ENCODE measurements around the gene NUP50.
A peak's percentile ranks its signal among the peaks of the same experiment; 100 is the strongest.

The NUP50 gene

GRCh38 chr22:45221201-45221600 is 57.5 kb downstream of the NUP50 start:
- peaks cover 0 to 23% (median 3%) of the 10 kb centered on the region in 11 experiments; a peak in 8 of 22 replicates for H3K36me3 ChIP-seq
- no peak overlapping the region for H3K4me3 ChIP-seq
- H4K20me1 ChIP-seq = peaks cover 59 to 100% (median 88%) of the 10 kb centered on the region in 11 experiments; a peak in 21 of 22 replicates
- H3K4me2 ChIP-seq = peak overlapping the region; percentile 9 to 87 (median 41); a peak in 17 of 22 replicates
- peaks cover 73 to 88% (median 81%) of the 10 kb centered on the region in 10 experiments for H3K4me1 ChIP-seq
- no peak overlapping the region for H3K27ac ChIP-seq
- H3K27me3 ChIP-seq = no peaks in the 10 kb centered on the region
- H3K9me3 ChIP-seq (replicated peaks in 1 of 11) = no peaks in the 10 kb centered on the region
- no peak overlapping the region for H3K9ac ChIP-seq
- TF ChIP-seq Cebpa-rat (IDR thresholded peaks at IDR 0.05) = no peak

- peaks cover 58 to 100% (median 84%) of the 10 kb centered on the region in 11 experiments; a peak in 21 of 22 replicates for H4K20me1 ChIP-seq
- peaks cover 86 to 99% (median 91%) of the 10 kb centered on the region in 10 experiments for H3K4me1 ChIP-seq
- no peaks in the 10 kb centered on the region for H3K27me3 ChIP-seq
- TF ChIP-seq Cebpa-rat (IDR thresholded peaks at IDR 0.05) = no peak
- no peak overlapping the region for H3K4me3 ChIP-seq
- H3K9ac ChIP-seq = no peak overlapping the region
- peak overlapping the region in 10 of 11 experiments; percentile 26 to 91 (median 44); a peak in 18 of 22 replicates for H3K4me2 ChIP-seq
- H3K36me3 ChIP-seq = peaks cover 0 to 20% (median 5%) of the 10 kb centered on the region in 11 experiments; a peak in 10 of 22 replicates
- H3K9me3 ChIP-seq (replicated peaks in 1 of 11) = no peaks in the 10 kb centered on the region
- peak overlapping the region in 7 of 11 experiments; percentile 14 to 77 (median 66); a peak in 6 of 22 replicates for H3K27ac ChIP-seq
These were observed 59.8 kb downstream of the NUP50 start for GRCh38 chr22:45223304-45224117.

GRCh38 chr22:45224331-45224730 is 60.6 kb downstream of the NUP50 start:
- Histone ChIP-seq H3K9ac (peak overlapping the region in 7 of 11 experiments; percentile 13 to 70 (median 37); a peak in 5 of 22 replicates), H3K4me2 (peak overlapping the region in 9 of 11 experiments; percentile 60 to 91 (median 83); a peak in 14 of 22 replicates), H3K9me3 (replicated peaks in 1 of 11) (no peaks in the 10 kb centered on the region), H3K4me1 (peaks cover 80 to 96% (median 84%) of the 10 kb centered on the region in 10 experiments), H3K27ac (peak overlapping the region in 10 of 11 experiments; percentile 66 to 79 (median 76); a peak in 18 of 22 replicates), H4K20me1 (peaks cover 52 to 93% (median 77%) of the 10 kb centered on the region in 11 experiments; a peak in 17 of 22 replicates), H3K4me3 (no peak overlapping the region), H3K27me3 (no peaks in the 10 kb centered on the region), H3K36me3 (peaks cover 0 to 20% (median 5%) of the 10 kb centered on the region in 11 experiments; a peak in 10 of 22 replicates)
- TF ChIP-seq Cebpa-rat (IDR thresholded peaks at IDR 0.05) = no peak

- no peak for TF ChIP-seq Cebpa-rat (IDR thresholded peaks at IDR 0.05)
- H3K27me3 ChIP-seq = no peaks in the 10 kb centered on the region
- H3K36me3 ChIP-seq = peaks cover 0 to 20% (median 5%) of the 10 kb centered on the region in 11 experiments; a peak in 9 of 22 replicates
- peaks cover 52 to 93% (median 73%) of the 10 kb centered on the region in 11 experiments; a peak in 17 of 22 replicates for H4K20me1 ChIP-seq
- H3K9me3 ChIP-seq (replicated peaks in 1 of 11) = no peaks in the 10 kb centered on the region
- peaks cover 83 to 98% (median 87%) of the 10 kb centered on the region in 10 experiments for H3K4me1 ChIP-seq
- H3K4me2 ChIP-seq = peak overlapping the region; percentile 56 to 91 (median 76)
- H3K4me3 ChIP-seq = no peak overlapping the region; a peak in 1 of 20 replicates
- H3K27ac ChIP-seq = peak overlapping the region; percentile 53 to 79 (median 75); a peak in 21 of 22 replicates
- H3K9ac ChIP-seq = peak overlapping the region; percentile 34 to 70 (median 54); a peak in 18 of 22 replicates
These were observed 61.4 kb downstream of the NUP50 start for GRCh38 chr22:45224988-45225731.

- peaks cover 51 to 93% (median 67%) of the 10 kb centered on the region in 11 experiments; a peak in 17 of 22 replicates for H4K20me1 ChIP-seq
- H3K36me3 ChIP-seq = peaks cover 0 to 20% (median 5%) of the 10 kb centered on the region in 11 experiments; a peak in 9 of 22 replicates
- H3K27ac ChIP-seq = peak overlapping the region; percentile 53 to 79 (median 75)
- H3K9me3 ChIP-seq (replicated peaks in 1 of 11) = no peaks in the 10 kb centered on the region
- H3K27me3 ChIP-seq = no peaks in the 10 kb centered on the region
- peaks cover 88 to 98% (median 92%) of the 10 kb centered on the region in 10 experiments for H3K4me1 ChIP-seq
- peak overlapping the region; percentile 56 to 91 (median 76) for H3K4me2 ChIP-seq
- no peak overlapping the region; a peak in 1 of 20 replicates for H3K4me3 ChIP-seq
- peak in 8 of 11 experiments; percentile 22 to 88 (median 63); a peak in 12 of 22 replicates for TF ChIP-seq Cebpa-rat (IDR thresholded peaks at IDR 0.05)
- H3K9ac ChIP-seq = peak overlapping the region; percentile 34 to 70 (median 53); a peak in 19 of 22 replicates
These were observed 62.2 kb downstream of the NUP50 start for GRCh38 chr22:45225732-45226502.

- Histone ChIP-seq H3K9me3 (replicated peaks in 1 of 11) (no peaks in the 10 kb centered on the region), H3K9ac (peak overlapping the region; percentile 34 to 70 (median 53); a peak in 19 of 22 replicates), H3K36me3 (peaks cover 0 to 20% (median 5%) of the 10 kb centered on the region in 11 experiments; a peak in 8 of 22 replicates), H3K27ac (peak overlapping the region; percentile 53 to 79 (median 75)), H3K27me3 (no peaks in the 10 kb centered on the region), H3K4me3 (peak overlapping the region in 1 of 10 experiments; percentile 20; a peak in 1 of 20 replicates), H3K4me1 (peaks cover 88 to 98% (median 92%) of the 10 kb centered on the region in 10 experiments), H4K20me1 (peaks cover 47 to 93% (median 66%) of the 10 kb centered on the region in 11 experiments; a peak in 17 of 22 replicates), H3K4me2 (peak overlapping the region; percentile 56 to 91 (median 76))
- TF ChIP-seq Cebpa-rat (IDR thresholded peaks at IDR 0.05) = no peak
These were observed 62.9 kb downstream of the NUP50 start for GRCh38 chr22:45226503-45227186.

- peak overlapping the region; percentile 56 to 91 (median 76); a peak in 21 of 22 replicates for H3K4me2 ChIP-seq
- peak overlapping the region; percentile 26 to 79 (median 75); a peak in 19 of 22 replicates for H3K27ac ChIP-seq
- peaks cover 0 to 26% (median 6%) of the 10 kb centered on the region in 11 experiments; a peak in 10 of 22 replicates for H3K36me3 ChIP-seq
- peak overlapping the region in 9 of 11 experiments; percentile 8 to 70 (median 49); a peak in 11 of 22 replicates for H3K9ac ChIP-seq
- H4K20me1 ChIP-seq = peaks cover 44 to 93% (median 74%) of the 10 kb centered on the region in 11 experiments; a peak in 17 of 22 replicates
- no peak overlapping the region for H3K4me3 ChIP-seq
- H3K27me3 ChIP-seq = no peaks in the 10 kb centered on the region
- no peak for TF ChIP-seq Cebpa-rat (IDR thresholded peaks at IDR 0.05)
- peaks cover 90 to 98% (median 93%) of the 10 kb centered on the region in 10 experiments for H3K4me1 ChIP-seq
- H3K9me3 ChIP-seq (replicated peaks in 1 of 11) = no peaks in the 10 kb centered on the region
These were observed 64.1 kb downstream of the NUP50 start for GRCh38 chr22:45227645-45228400.

Data from BLaER1 treated with 17β-estradiol and CSF1 and Interleukin-3, amounts not matched to agents 10 nM and 100 nM (cell line).